ENCODE data around the gene DAPK1.

The DAPK1 gene

GRCh38 chr9:87686520-87687090, 188.9 kb downstream of the DAPK1 start:
- no peak for DNase-seq (ENCODE audit: low spot score)

DNA sequence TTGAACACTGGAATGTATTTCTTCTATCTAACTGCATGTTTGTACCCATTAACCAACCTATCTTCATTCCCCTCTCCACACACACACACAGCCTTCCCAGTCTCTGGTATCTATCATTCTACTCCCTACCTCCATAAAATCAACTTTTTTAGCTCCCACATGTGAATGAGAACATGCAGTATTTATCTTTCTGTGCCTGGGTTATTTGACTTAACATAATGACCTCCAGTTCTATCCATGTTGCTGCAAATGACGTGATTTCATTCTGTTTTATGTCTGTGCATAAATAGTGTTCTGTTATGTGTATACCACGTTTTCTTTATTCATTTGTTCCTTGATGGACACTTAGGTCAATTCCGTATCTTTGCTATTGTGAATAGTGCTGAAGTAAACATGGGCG, 189.5 kb downstream of the DAPK1 start:
- DNase-seq (ENCODE audit: low spot score) = no peak

DNA sequence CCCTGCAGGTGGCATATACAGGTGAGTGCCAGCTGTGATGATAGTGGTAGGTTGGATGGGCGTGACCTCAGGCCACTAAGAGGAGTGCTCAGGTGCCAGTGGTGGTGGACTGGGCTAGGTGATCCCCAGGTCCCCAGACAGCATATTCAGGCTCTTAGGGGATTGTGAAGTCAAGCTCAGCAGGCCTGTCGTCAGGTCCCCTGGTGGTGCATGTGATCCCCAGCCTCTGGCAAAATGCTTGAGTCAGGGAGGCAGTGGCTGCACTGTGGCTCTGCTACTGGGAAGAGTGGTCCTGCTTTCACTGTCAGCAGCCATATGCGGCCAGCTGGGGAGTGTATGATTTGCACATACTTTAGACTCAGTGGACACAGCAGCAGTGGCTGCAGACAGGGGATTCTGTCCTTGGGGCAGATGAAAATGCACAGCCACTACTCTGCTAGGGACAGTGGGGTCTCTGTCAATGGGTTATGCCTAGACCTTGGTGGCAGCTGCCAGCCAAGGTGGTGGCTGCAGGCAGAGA, 196.6 kb downstream of the DAPK1 start:
- no peak for DNase-seq (ENCODE audit: low spot score)

GRCh38 chr9:87695523-87695922, 197.9 kb downstream of the DAPK1 start:
- no peak for DNase-seq (ENCODE audit: low spot score)

GRCh38 chr9:87696641-87697040, 199.0 kb downstream of the DAPK1 start:
- DNase-seq (ENCODE audit: low spot score) = no peak

- no peak for DNase-seq (ENCODE audit: low spot score)
Measured at GRCh38 chr9:87698069-87698809, 200.6 kb downstream of the DAPK1 start.

- no peak for DNase-seq (ENCODE audit: low spot score)
Measured at GRCh38 chr9:87699835-87700234, 202.2 kb downstream of the DAPK1 start.

DNA sequence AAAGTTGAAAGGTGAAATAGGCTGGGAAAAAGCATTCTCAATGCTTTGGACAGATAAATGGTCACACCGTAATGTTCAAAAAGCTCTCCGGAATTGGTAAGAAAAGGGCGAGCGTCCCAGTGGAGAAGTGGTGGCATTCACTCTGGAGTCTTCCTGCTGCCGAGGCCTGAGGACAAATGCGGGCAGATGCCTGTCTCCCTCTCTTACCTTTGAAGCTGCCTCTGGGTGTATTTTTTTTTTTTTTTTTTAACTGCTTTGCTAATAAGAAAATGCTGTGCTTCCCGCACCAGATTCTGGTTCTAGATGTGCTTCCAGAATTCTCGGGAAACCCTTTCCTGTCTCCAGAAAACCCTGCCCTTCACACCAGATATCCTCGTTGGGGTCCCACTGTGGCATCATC, 203.8 kb downstream of the DAPK1 start:
- no peak for DNase-seq (ENCODE audit: low spot score)

GRCh38 chr9:87701931-87702421, 204.3 kb downstream of the DAPK1 start:
- DNase-seq (ENCODE audit: low spot score) = no peak

GRCh38 chr9:87702921-87703320, 205.3 kb downstream of the DAPK1 start:
- DNase-seq (ENCODE audit: low spot score) = no peak

GRCh38 chr9:87703636-87704276, 206.1 kb downstream of the DAPK1 start:
- DNase-seq (ENCODE audit: low spot score) = no peak

- DNase-seq (ENCODE audit: low spot score) = no peak
Measured at GRCh38 chr9:87704342-87704741, 206.7 kb downstream of the DAPK1 start.

GRCh38 chr9:87706066-87706739, 208.5 kb downstream of the DAPK1 start:
- DNase-seq (ENCODE audit: low spot score) = no peak

- DNase-seq (ENCODE audit: low spot score) = no peak
Measured at GRCh38 chr9:87707805-87708506, 210.3 kb downstream of the DAPK1 start.

GRCh38 chr9:87708546-87708945, 210.9 kb downstream of the DAPK1 start:
- no peak for DNase-seq (ENCODE audit: low spot score)

- no peak for DNase-seq (ENCODE audit: low spot score)
Measured at GRCh38 chr9:87708986-87709728, 211.5 kb downstream of the DAPK1 start.

- DNase-seq (ENCODE audit: low spot score) = no peak
Measured at GRCh38 chr9:87710443-87710842, 212.8 kb downstream of the DAPK1 start.

DNA sequence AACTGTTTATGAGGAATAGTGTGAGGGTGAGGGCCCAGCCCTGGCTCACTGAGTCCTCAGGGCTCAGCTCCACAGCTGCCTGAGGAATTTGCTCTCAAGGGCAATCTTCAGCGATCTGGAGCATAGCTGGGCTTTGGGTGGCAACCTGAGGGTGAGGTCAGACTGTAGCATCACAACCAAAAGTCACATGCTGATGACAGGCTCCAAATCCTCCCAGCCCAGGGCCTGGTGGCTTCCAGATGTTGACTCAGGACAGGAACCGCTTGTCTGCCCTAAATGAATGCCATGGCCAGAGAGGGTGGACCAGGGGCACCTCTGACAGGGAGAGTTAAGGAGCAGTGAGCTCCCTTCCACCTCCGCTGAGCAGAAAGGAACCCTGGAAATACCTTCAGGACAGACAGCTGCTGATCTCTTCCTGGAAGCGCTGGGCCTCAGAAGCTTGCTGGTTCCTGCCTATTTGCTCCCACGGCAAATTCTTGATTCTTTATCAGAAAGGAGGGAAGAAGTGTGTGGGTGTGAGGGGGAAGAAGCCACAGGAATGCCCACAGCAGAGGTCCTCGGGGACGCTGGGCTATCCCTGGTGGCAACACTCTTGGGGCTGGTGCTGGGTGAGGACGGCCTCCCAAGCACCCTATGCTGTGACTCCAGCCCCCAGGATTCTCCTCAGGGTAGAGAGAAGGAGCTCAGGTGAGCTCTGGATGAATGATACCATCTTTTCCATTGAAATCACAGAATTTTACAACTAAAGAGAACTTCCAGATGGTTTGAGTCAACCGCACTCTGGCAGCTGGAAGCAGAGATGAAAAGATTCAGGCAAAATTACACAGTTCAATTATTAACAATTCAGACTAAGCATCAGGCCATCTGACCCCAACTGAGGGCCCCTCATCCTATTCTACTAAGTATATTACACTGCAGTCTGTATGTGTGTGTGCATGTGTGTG, 214.5 kb downstream of the DAPK1 start:
- DNase-seq (ENCODE audit: low spot score) = no peak

DNA sequence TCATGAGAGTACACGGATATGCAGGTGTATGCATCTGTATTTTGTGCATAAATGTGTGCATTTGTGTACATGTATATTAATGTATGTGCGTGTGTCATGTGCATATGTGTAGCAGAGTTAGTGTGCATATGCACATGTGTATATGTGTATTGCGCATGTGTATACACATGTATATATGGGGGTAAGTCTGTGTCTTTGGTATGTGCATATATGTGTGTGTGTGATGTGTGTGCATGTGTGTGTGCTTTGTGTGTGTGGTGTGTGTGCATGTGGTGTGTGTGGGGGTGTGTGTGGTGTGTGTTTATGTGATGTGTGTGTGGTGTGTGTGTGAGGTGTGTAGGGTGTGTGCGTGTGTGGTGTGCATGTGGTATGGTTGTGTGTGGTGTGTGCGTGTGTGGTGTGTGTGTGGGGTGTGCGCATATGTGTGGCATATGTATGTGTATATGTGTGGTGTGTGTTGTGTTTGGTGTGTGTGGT, 215.2 kb downstream of the DAPK1 start:
- no peak for DNase-seq (ENCODE audit: low spot score)

Measured in cerebellar cortex (tissue), 1 donor.